Measurements from ENCODE around the gene FBXL5. TPM values are rescaled to one million over a fixed set of nuclear protein-coding genes. Genes with fewer than 3 reads are reported as not detected.

The FBXL5 gene
- total and polyA plus RNA-seq, 9 of the 15 experiments (the other 6 are each of a cell fraction or from before 2014, with no cell fraction given): 6.0 to 35.2 (median 22.1) TPM

DNA sequence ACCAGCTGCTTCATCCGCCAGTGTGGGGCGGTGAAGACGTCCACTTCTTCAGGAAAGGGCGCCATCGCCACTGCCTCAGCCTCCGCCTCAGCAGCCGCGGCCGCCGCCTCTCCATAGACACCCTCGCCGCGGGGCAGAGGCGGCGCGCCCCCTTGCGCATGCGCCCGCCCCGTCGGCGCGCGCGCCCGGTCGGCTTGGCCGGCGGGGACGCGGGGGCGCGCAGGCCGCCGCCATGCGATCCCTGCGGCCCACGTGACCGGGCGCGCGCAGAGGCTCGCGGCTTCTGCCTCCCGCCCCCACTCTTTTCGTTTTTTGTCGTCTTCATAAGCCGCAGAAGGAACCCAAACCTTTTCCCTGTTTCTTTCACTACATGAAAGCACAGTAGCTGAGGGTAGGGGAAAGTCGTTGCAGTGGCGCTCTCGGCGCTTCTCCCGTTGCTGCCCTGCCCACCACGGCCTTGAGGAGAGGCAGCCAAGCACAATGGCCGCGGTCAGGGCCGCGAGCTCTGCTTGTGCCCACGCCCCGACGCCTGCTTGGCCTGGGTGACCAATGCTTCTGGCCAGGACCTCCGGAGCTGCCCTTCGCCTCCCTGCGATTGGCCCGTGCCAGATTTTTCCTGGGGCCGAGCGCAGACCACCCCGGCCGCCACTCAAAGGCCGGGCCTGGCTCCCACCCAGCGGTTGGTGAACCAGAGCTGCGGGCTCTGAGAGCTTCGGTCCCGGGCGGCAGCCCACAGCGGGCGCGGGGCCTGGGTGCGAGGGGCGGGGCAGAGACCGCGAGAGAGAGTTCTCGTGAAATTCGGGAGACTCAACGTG lies at the start of gene FBXL5 (continued):
- TF ChIP-seq TCF3 (CRISPR knock-in tag; IDR thresholded peaks at IDR 0.05) (no peak), NUFIP1 (IDR thresholded peaks at IDR 0.05; ENCODE audit: partially characterized antibody) (no peak), PURB (CRISPR knock-in tag; IDR thresholded peaks at IDR 0.05; ENCODE audit: low read depth) (no peak), KLF13 (tag; IDR thresholded peaks at IDR 0.05; ENCODE audit: borderline replicate concordance, low read depth) (0 out of 2 replicates have a peak, but pooled peaks have one; percentile 26)
- TF ChIP-seq, protein P1, sequence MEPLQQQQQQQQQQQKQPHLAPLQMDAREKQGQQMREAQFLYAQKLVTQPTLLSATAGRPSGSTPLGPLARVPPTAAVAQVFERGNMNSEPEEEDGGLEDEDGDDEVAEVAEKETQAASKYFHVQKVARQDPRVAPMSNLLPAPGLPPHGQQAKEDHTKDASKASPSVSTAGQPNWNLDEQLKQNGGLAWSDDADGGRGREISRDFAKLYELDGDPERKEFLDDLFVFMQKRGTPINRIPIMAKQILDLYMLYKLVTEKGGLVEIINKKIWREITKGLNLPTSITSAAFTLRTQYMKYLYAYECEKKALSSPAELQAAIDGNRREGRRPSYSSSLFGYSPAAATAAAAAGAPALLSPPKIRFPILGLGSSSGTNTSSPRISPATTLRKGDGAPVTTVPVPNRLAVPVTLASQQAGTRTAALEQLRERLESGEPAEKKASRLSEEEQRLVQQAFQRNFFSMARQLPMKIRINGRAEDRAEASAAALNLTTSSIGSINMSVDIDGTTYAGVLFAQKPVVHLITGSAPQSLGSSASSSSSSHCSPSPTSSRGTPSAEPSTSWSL (CRISPR knock-in tag; IDR thresholded peaks at IDR 0.05; ENCODE audit: borderline replicate concordance): no peak
- TF ChIP-seq, protein P2, sequence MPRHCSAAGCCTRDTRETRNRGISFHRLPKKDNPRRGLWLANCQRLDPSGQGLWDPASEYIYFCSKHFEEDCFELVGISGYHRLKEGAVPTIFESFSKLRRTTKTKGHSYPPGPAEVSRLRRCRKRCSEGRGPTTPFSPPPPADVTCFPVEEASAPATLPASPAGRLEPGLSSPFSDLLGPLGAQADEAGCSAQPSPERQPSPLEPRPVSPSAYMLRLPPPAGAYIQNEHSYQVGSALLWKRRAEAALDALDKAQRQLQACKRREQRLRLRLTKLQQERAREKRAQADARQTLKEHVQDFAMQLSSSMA (CRISPR knock-in tag; IDR thresholded peaks at IDR 0.05): no peak
- TF ChIP-seq, protein P3, sequence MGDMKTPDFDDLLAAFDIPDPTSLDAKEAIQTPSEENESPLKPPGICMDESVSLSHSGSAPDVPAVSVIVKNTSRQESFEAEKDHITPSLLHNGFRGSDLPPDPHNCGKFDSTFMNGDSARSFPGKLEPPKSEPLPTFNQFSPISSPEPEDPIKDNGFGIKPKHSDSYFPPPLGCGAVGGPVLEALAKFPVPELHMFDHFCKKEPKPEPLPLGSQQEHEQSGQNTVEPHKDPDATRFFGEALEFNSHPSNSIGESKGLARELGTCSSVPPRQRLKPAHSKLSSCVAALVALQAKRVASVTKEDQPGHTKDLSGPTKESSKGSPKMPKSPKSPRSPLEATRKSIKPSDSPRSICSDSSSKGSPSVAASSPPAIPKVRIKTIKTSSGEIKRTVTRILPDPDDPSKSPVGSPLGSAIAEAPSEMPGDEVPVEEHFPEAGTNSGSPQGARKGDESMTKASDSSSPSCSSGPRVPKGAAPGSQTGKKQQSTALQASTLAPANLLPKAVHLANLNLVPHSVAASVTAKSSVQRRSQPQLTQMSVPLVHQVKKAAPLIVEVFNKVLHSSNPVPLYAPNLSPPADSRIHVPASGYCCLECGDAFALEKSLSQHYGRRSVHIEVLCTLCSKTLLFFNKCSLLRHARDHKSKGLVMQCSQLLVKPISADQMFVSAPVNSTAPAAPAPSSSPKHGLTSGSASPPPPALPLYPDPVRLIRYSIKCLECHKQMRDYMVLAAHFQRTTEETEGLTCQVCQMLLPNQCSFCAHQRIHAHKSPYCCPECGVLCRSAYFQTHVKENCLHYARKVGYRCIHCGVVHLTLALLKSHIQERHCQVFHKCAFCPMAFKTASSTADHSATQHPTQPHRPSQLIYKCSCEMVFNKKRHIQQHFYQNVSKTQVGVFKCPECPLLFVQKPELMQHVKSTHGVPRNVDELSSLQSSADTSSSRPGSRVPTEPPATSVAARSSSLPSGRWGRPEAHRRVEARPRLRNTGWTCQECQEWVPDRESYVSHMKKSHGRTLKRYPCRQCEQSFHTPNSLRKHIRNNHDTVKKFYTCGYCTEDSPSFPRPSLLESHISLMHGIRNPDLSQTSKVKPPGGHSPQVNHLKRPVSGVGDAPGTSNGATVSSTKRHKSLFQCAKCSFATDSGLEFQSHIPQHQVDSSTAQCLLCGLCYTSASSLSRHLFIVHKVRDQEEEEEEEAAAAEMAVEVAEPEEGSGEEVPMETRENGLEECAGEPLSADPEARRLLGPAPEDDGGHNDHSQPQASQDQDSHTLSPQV (IDR thresholded peaks at IDR 0.05): peak; percentile 97
- TF ChIP-seq, protein P4, sequence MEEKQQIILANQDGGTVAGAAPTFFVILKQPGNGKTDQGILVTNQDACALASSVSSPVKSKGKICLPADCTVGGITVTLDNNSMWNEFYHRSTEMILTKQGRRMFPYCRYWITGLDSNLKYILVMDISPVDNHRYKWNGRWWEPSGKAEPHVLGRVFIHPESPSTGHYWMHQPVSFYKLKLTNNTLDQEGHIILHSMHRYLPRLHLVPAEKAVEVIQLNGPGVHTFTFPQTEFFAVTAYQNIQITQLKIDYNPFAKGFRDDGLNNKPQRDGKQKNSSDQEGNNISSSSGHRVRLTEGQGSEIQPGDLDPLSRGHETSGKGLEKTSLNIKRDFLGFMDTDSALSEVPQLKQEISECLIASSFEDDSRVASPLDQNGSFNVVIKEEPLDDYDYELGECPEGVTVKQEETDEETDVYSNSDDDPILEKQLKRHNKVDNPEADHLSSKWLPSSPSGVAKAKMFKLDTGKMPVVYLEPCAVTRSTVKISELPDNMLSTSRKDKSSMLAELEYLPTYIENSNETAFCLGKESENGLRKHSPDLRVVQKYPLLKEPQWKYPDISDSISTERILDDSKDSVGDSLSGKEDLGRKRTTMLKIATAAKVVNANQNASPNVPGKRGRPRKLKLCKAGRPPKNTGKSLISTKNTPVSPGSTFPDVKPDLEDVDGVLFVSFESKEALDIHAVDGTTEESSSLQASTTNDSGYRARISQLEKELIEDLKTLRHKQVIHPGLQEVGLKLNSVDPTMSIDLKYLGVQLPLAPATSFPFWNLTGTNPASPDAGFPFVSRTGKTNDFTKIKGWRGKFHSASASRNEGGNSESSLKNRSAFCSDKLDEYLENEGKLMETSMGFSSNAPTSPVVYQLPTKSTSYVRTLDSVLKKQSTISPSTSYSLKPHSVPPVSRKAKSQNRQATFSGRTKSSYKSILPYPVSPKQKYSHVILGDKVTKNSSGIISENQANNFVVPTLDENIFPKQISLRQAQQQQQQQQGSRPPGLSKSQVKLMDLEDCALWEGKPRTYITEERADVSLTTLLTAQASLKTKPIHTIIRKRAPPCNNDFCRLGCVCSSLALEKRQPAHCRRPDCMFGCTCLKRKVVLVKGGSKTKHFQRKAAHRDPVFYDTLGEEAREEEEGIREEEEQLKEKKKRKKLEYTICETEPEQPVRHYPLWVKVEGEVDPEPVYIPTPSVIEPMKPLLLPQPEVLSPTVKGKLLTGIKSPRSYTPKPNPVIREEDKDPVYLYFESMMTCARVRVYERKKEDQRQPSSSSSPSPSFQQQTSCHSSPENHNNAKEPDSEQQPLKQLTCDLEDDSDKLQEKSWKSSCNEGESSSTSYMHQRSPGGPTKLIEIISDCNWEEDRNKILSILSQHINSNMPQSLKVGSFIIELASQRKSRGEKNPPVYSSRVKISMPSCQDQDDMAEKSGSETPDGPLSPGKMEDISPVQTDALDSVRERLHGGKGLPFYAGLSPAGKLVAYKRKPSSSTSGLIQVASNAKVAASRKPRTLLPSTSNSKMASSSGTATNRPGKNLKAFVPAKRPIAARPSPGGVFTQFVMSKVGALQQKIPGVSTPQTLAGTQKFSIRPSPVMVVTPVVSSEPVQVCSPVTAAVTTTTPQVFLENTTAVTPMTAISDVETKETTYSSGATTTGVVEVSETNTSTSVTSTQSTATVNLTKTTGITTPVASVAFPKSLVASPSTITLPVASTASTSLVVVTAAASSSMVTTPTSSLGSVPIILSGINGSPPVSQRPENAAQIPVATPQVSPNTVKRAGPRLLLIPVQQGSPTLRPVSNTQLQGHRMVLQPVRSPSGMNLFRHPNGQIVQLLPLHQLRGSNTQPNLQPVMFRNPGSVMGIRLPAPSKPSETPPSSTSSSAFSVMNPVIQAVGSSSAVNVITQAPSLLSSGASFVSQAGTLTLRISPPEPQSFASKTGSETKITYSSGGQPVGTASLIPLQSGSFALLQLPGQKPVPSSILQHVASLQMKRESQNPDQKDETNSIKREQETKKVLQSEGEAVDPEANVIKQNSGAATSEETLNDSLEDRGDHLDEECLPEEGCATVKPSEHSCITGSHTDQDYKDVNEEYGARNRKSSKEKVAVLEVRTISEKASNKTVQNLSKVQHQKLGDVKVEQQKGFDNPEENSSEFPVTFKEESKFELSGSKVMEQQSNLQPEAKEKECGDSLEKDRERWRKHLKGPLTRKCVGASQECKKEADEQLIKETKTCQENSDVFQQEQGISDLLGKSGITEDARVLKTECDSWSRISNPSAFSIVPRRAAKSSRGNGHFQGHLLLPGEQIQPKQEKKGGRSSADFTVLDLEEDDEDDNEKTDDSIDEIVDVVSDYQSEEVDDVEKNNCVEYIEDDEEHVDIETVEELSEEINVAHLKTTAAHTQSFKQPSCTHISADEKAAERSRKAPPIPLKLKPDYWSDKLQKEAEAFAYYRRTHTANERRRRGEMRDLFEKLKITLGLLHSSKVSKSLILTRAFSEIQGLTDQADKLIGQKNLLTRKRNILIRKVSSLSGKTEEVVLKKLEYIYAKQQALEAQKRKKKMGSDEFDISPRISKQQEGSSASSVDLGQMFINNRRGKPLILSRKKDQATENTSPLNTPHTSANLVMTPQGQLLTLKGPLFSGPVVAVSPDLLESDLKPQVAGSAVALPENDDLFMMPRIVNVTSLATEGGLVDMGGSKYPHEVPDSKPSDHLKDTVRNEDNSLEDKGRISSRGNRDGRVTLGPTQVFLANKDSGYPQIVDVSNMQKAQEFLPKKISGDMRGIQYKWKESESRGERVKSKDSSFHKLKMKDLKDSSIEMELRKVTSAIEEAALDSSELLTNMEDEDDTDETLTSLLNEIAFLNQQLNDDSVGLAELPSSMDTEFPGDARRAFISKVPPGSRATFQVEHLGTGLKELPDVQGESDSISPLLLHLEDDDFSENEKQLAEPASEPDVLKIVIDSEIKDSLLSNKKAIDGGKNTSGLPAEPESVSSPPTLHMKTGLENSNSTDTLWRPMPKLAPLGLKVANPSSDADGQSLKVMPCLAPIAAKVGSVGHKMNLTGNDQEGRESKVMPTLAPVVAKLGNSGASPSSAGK (IDR thresholded peaks at IDR 0.05): peak; percentile 95
